Omental fat pad (tissue), 4 donors: ENCODE results near the gene XKR7. TPM values are rescaled to one million over a fixed set of nuclear protein-coding genes. Genes with fewer than 3 reads are reported as not detected.
A peak's percentile ranks its signal among the peaks of the same experiment; 100 is the strongest.
"Not testable (repeated sequence)": the region's sequence is repeated elsewhere in the genome, so short reads cannot be mapped to it uniquely, and the experiment has no call there.

Source experiments
- ATAC-seq: fragments of 150-250 bp; one replicate; pipeline ENCODE4 v1.9.1; 2016; ENCODE audit warnings: mild to moderate bottlenecking, moderate library complexity; ENCODE audit not compliant: low FRiP score
- DNase-seq: peaks from one replicate; pipeline ENCODE4 v3.0.0-alpha.2; 2019; ENCODE audit warnings: low spot score
- CTCF ChIP-seq, 3 donors: fragments of 450-650 bp; IDR thresholded peaks; one replicate each; pipeline ENCODE4 v1.5.1; 2016 to 2017; ENCODE audit warnings: antibody characterized with exemption in 3 of 3, mild to moderate bottlenecking in 3 of 3, moderate library complexity in 2 of 3
- total RNA-seq, 4 donors: library from RNA; depleted of rRNA; stranded (reverse); fragments of >200 nt; gene quantifications; one replicate each; pipeline ENCODE4 v1.1.0, GENCODE V29; 2016

Gene XKR7
- total RNA-seq, 4 donors from 2014 or later, result not detected

DNA sequence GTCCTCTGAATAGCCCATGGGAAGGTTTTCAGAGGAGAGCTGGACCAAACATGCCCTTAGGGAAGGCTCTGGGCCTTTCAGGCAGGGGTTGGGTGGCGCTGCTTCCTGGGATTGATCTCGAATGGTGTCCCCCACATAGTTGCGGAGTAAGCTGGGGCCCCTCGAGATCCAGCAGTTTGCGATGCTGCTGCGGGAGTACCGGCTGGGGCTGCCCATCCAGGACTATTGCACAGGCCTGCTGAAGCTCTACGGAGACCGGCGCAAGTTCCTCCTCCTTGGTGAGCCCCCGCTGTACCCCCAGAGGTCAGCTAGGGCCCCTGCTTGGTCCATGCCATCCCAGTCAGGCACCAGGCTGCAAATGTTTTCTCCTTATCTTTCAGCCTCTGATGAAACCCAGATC lies 61.6 kb downstream of the XKR7 start:
- no peak for DNase-seq
- TF ChIP-seq CTCF (IDR thresholded peaks at IDR 0.05), result no peak
- no peak for ATAC-seq

GRCh38 chr20:32031007-32031958 lies 63.3 kb downstream of the XKR7 start:
- TF ChIP-seq CTCF (IDR thresholded peaks at IDR 0.05), result peak in 2 of 3 donors; percentile 25 to 89
- ATAC-seq (peak; percentile 77), DNase-seq (peak; percentile 48)

DNA sequence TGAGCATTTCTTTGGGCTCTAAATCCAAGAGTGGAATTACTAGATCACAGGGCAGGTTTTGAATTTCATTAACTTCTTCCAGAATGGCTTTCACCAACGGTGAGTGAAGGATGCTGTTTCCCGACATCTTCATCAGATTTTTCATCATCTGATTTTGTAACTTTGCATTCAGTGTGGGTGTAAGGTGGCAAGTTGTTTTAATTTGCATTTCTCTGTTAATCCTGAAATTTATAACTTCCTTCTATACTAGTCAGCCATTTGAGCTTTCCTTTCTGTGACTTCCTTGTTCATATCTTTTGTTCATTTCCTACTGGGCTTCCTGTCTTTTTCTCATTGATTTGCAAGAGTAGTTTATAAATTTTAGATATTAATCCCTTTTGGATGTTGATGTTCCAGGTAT lies 65.4 kb downstream of the XKR7 start:
- DNase-seq, result no peak
- no peak for TF ChIP-seq CTCF (IDR thresholded peaks at IDR 0.05)
- ATAC-seq, result no peak

GRCh38 chr20:32033721-32034120 lies 65.8 kb downstream of the XKR7 start:
- DNase-seq, ATAC-seq: not testable (repeated sequence)

- no peak for TF ChIP-seq CTCF (IDR thresholded peaks at IDR 0.05)
- ATAC-seq (peak; percentile 37), DNase-seq (no peak)
Measured at GRCh38 chr20:32034581-32035425, 66.9 kb downstream of the XKR7 start.

GRCh38 chr20:32035426-32035779 lies 67.5 kb downstream of the XKR7 start:
- DNase-seq, result no peak
- no peak for ATAC-seq
- TF ChIP-seq CTCF (IDR thresholded peaks at IDR 0.05), result no peak

GRCh38 chr20:32036252-32036651 lies 68.3 kb downstream of the XKR7 start:
- no peak for DNase-seq
- ATAC-seq, result no peak
- no peak for TF ChIP-seq CTCF (IDR thresholded peaks at IDR 0.05)
